ENCODE results near the gene ST7L.

The ST7L gene

GRCh38 chr1:112554411-112554810 is 64.5 kb downstream of the ST7L start:
- DNase-seq (ENCODE audit: insufficient read length, low spot score): no peak
- no peak for FAIRE-seq

GRCh38 chr1:112549590-112549989 is 69.4 kb downstream of the ST7L start:
- FAIRE-seq (no peak), DNase-seq (ENCODE audit: insufficient read length, low spot score) (no peak)

- no peak for FAIRE-seq
- no peak for DNase-seq (ENCODE audit: insufficient read length, low spot score)
Observed at GRCh38 chr1:112548547-112548946, 70.4 kb downstream of the ST7L start.

- FAIRE-seq (no peak), DNase-seq (ENCODE audit: insufficient read length, low spot score) (no peak)
Observed at GRCh38 chr1:112546076-112546475, 72.9 kb downstream of the ST7L start.

GRCh38 chr1:112544751-112545150 is 74.2 kb downstream of the ST7L start:
- FAIRE-seq (no peak), DNase-seq (ENCODE audit: insufficient read length, low spot score) (no peak)

GRCh38 chr1:112544011-112544688 is 74.8 kb downstream of the ST7L start:
- peak; percentile 59 for DNase-seq (ENCODE audit: insufficient read length, low spot score)
- no peak for FAIRE-seq

- FAIRE-seq (no peak), DNase-seq (ENCODE audit: insufficient read length, low spot score) (no peak)
Observed at GRCh38 chr1:112542206-112542973, 76.6 kb downstream of the ST7L start.

GRCh38 chr1:112541299-112541698 is 77.6 kb downstream of the ST7L start:
- FAIRE-seq: no peak
- DNase-seq (ENCODE audit: insufficient read length, low spot score): no peak

GRCh38 chr1:112540226-112540794 is 78.6 kb downstream of the ST7L start:
- DNase-seq (ENCODE audit: insufficient read length, low spot score): no peak
- no peak for FAIRE-seq

GRCh38 chr1:112538883-112539282 is 80.1 kb downstream of the ST7L start:
- FAIRE-seq: no peak
- DNase-seq (ENCODE audit: insufficient read length, low spot score): no peak

- DNase-seq (ENCODE audit: insufficient read length, low spot score): no peak
- FAIRE-seq: no peak
Observed at GRCh38 chr1:112537456-112537855, 81.5 kb downstream of the ST7L start.

GRCh38 chr1:112536561-112536960 is 82.4 kb downstream of the ST7L start:
- DNase-seq (ENCODE audit: insufficient read length, low spot score) (no peak), FAIRE-seq (no peak)

- DNase-seq (ENCODE audit: insufficient read length, low spot score) (no peak), FAIRE-seq (no peak)
Observed at GRCh38 chr1:112533029-112533428, 85.9 kb downstream of the ST7L start.

- FAIRE-seq (no peak), DNase-seq (ENCODE audit: insufficient read length, low spot score) (no peak)
Observed at GRCh38 chr1:112532064-112532463, 86.9 kb downstream of the ST7L start.

- FAIRE-seq (no peak), DNase-seq (ENCODE audit: insufficient read length, low spot score) (no peak)
Observed at GRCh38 chr1:112530832-112531231, 88.1 kb downstream of the ST7L start.

GRCh38 chr1:112529301-112529700 is 89.6 kb downstream of the ST7L start:
- DNase-seq (ENCODE audit: insufficient read length, low spot score): no peak
- FAIRE-seq: no peak

GRCh38 chr1:112528076-112528475 is 90.9 kb downstream of the ST7L start:
- FAIRE-seq (no peak), DNase-seq (ENCODE audit: insufficient read length, low spot score) (no peak)

GRCh38 chr1:112527266-112528010 is 91.5 kb downstream of the ST7L start:
- no peak for FAIRE-seq
- DNase-seq (ENCODE audit: insufficient read length, low spot score): no peak

- FAIRE-seq: no peak
- no peak for DNase-seq (ENCODE audit: insufficient read length, low spot score)
Observed at GRCh38 chr1:112524986-112525385, 94.0 kb downstream of the ST7L start.

- no peak for FAIRE-seq
Observed at GRCh38 chr1:112524251-112524650, 94.7 kb downstream of the ST7L start.

GRCh38 chr1:112522621-112523020 is 96.3 kb downstream of the ST7L start:
- FAIRE-seq: no peak
- DNase-seq (ENCODE audit: insufficient read length, low spot score): peak; percentile 83

More at GRCh38 chr1:112524251-112524650, 94.7 kb downstream of the ST7L start:
- DNase-seq (ENCODE audit: insufficient read length, low spot score): no peak
